ENCODE measurements around the gene PNMA8A.

Gene PNMA8A

DNA sequence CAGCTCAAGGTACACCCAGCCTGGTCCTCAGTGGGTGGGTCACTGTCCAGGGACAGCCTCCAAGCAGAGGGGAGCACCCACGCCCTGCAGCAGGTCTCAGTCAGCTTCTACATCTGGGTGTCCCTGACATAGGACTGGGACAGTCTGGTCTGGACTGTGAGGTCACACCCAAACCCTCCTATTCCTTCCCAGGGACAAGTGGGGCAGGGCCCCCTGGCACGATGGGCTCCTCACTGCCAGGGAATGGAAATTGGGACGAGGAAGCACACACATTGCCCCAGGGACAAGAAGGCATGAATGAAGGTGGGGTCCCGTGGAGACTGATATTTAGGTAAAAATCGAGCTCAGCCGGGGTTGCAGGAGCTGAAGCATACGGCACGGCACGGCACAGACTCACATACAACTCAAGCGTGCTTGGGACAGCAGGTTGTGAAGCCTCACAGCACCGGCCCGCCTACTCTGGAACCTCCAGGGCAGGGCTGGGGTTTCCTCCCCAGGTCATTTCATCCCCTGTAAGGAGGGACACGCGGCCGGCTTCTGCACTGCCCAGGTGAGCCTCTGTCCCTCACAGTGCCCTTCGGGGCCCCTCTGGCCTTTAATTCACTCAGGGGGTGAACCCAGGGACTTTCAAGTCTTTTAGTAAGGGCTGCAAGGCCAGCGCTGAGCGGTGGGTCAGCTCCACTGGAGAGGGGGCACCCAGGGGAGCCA, 20.8 kb upstream of the PNMA8A start:
- no peak for DNase-seq

DNA sequence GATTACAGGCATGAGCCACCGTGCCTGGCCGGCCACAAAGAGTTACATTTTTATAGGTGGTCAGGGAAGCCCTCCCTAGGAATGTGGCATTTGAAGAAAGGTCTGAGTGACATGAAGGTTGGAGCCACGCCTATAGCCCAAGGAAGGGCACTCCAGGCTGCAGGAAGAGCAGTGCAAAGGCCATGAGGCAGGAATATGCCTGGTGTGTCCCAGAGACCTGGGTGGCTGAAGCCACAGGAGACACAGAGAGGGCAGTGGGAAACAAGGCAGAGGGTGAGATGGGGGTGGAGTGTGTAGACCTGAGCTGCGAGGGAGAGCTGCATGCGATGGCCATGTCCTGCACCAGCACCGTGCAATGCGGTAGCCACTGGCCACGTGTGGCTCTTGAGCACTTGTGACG, 19.4 kb upstream of the PNMA8A start:
- DNase-seq = no peak

DNA sequence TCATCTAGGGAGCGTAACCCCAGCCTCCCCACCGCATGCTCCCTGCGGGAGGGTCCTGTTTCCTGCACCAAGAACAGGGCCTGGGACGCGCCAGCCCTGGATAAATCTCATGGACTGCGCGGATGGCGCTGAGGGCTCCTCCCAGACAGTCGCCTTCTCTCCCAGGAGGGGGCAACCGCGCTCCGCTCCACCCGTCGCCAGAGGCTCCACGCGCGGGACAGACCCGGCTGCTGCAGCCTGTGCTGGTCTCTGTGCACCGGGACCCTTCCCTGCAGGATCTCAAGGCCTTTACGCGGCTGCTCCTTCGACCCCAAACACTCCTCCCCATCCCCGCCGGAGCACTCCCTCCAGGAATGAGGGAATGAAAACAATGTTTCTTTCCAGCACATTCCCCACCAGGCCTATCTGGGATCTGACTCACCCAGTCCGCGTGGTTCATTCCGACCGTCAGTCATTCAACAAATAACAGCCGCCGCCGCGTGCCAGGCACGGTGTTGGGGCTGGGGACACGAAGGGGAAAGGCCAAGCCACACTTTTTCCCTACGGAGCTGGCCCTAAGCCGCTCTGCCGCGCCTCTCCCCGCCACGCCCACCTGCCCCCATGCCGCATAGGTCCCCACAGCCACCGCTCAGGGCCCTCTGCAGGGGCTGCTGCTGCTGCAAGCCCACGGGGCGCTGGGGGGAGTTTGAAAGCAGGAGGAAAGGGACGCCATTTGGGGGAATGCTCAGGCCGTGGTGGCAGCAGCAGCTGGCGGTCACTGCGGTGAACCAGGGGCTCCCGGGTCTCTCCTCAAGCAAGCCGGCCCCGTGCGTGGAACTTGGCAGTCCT, 18.3 kb upstream of the PNMA8A start:
- DNase-seq = no peak

DNA sequence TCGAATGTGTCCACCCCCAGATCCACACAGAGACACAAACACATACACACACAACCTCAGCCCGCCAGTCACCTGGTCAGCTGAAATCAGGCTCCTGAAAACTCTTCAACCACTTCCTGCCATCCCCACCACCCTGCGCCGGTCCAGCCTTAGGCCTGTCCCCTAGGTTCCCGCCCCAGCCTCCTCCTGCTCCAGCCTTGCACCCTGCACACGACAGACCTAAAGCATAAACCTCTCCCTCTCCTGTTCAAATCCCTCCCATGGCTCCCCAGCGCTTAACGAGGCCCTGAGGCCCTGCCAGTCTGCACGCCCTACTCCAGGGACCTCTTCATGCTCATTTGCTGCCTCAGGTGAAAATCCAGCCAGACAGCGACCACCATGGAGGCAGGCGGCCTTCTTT, 17.2 kb upstream of the PNMA8A start:
- no peak for DNase-seq

DNA sequence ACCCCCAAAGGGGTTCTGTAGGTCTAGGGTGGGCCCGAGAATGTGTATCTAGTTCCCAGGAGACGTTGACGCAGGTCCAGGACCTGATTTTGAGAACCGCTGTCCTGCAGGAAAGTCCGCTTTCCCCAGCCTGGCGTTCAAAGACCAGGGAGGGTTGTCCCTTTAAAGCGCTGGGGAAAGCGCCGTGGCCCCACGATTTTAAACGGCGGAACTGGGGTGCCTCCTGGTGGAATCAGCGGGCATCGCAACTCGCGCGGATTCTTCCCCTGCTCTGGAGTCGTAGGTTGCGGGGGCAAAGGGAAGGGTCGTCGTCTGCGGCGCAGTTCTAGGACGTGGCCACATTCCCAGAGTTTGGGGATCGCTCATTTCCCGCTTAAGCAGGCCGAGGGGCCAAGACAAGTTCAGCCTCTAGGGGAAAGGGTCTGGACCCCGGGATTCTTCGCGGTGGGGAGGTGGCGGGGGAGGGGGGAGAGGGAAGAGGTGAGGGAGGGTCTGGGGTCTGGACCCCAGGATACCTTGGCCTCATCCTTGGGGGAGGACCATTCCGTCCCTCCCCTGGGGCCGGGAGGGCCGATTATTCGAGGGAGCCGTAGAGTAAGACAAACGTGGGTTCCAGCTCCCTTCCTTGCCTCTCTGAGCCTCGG, 16.6 kb upstream of the PNMA8A start:
- peak; percentile 63 to 72 for DNase-seq

DNA sequence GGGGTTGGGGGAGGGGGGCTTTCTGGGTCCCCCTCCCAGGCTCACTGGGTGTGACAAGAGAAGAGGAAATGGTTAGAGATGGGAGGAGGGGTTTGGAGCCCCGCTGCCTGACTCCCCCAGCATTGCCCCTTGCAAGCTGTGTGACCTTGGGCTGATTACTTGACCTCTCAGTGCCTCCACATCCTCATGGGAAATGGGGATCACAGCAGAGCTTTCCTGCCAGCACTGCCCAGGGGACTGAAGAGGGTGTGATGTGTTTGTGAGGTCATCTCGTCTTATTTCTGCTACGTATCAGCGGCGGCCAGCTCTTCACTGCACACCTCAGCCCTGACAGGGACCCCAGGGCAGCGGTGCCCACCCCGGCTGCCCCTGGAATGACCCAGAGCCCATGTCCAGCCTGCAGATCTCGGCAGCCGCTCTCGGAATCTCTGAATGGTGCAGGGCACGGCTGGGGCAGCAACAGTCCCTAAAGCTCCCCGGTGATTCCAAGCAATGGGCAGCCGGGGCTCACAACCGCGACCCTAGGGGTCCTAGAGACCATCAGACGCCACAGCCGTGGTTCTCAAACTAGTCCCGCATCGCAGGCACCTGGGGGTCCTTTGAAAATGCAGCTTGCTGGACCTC, 15.9 kb upstream of the PNMA8A start:
- no peak for DNase-seq

DNA sequence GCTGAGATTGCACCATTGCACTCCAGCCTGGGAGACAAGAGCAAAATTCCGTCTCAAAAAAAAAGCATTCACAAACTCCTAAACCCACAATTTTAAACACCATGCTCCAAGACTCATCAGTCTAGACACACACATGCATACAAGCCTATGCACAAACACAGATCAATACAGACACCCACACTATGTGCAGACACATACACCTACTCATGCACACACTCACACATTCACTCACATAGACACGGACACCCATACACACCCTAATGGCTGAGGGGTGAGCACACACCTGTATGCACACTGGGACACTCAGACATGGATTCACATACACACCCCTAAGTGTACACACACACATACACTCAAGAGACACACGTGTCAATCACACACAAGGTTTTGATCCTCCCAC, 15.0 kb upstream of the PNMA8A start:
- DNase-seq = no peak

DNA sequence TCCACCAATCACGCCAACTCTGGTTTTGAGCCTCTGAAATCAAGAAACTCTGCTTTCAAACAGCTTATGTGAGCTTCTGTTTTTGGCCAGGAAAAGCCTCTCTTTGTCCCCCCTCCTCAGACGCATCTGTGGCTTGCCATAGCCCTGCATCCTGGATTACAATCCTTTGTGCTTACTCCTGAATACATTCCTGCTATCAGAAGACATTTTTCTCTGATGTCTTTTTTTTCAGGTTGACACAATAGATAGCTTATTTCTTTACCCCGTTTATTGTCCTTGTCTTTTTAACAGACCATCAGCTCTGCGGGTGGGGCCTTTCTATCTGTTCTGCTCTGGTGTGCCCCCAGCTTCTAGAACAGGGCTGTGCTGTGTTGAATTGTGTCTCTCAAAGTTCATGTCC, 13.3 kb upstream of the PNMA8A start:
- no peak for DNase-seq

DNA sequence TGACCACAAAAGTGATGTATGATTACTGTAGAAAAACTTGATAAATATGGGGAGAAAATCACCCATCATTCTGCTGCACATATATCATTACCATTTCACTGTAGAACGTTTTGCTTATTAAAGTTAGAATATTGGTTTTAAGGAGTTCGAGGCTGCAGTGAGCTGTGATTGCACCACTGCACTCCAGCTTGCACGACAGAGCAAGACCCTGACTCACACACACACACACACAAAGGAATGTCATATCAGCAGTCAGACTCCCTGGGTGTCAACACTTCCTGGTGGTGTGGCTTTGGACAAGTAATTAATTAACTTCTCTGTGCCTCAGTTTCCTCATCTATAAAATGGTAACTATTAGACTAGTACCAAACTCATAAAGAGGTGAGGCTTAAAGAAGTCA, 11.3 kb upstream of the PNMA8A start:
- DNase-seq = no peak

DNA sequence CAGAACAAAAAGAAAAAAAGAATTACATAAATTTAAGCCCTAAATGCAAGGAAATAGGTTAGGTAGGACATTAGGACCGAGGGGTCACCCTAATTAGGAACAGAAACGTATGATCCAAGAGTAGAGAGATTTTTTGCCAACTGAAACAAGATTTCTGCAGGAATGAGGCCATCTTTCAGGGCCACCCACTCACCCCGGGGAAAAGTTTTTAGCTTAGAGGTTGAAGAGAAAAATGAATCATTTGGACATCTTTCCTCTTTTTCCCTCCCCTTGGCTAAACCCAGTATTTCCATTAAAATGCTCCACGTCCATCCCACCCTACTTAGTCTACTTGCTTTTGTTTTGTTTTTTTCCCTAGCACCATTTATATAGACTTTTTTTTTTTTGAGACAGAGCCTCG, 10.6 kb upstream of the PNMA8A start:
- no peak for DNase-seq

DNA sequence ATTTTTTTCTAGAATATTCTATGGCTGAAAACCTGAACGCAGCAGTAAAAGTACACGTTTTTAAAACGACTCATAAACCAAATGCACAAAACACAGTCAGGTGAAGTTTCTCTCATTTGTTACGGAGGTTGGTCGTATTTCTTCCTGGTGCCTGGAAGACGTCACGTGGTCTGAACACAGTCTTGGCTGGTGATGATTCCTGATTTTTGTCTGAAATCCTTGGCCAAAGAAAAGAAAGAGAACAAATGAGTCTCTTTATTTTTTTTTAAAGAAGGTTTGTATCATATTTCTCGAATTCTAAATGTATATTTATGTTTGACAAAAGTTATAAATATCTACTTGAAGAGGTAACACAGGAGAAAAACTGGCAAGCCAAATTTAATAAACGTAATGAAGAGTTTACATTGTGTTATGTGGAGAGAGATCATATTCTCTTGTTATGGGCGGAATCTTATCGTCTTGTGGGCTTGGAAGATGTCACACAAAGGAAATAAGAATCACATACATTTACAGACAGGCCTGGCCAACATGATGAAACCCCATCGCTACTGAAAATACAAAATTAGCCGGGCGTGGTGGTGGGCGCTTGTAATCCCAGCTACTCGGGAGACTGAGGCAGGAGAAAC, 10.0 kb upstream of the PNMA8A start:
- no peak for DNase-seq

DNA sequence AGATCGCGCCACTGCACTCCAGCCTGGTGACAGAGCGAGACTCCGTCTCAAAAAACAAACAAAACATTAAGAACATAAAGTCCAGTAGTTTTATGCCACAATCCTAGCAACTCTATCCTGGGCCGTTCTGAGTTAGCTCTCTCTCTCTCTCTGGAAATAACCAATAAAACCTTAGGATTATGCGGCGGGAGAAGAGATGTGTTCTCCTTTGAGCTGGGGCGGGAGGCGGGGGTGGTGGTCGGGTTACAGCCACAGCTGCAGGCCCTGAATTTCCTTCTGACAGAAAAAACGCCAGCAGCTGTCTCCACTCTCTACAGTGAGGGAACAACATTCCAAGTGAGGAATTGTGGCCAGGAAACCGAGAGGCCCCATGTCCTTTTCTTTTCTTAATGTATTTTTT, 9.1 kb upstream of the PNMA8A start:
- no peak for DNase-seq

DNA sequence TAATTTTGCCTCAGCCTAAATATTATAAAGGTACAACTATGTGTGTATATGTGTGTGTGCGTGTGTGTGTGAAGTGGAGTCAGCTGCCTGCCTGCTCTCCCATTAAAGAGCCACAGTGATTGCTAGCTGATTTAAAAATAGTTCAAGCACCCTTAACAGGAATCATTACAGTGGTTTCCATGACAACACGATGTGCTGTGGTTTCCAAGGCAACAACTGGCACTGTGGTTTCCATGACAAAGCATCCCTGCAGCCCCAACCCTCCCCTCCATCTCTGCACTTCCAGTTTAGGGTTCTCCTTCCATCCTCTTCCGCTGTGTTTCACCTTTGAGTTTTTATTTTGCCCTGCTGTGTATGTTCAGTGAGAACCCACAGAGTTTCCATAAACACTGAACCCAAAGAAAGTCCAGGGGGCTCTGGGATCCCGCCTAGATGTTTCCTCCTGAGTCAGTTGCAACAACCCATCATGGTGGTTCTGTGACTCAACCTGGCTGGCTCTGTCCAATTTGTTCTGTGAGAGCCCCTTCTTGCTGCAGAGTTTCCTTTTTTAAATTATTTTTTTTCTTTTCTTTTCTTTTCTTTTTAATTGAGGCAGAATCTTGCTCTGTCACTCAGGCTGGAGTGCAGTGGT, 7.1 kb upstream of the PNMA8A start:
- DNase-seq = peak; percentile 21 to 29

DNA sequence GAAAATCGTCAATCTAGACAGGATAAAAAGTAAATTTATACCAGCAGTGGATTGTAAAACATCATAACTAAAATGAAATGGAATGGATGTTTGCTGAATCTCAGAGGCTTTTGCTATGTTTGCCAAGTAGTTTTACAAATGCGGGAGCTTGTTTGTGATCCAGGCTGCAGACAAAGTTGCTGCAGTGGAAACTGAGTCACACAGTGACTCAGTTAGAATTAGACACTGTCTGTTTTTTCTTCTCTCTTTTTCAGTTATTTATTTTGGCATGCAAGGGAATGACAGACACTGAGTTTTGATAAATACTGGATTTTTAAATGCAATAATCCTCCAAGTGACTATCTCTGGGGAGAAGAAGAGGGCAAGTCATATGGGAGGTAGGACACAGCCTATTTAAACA, 4.6 kb upstream of the PNMA8A start:
- DNase-seq = no peak

DNA sequence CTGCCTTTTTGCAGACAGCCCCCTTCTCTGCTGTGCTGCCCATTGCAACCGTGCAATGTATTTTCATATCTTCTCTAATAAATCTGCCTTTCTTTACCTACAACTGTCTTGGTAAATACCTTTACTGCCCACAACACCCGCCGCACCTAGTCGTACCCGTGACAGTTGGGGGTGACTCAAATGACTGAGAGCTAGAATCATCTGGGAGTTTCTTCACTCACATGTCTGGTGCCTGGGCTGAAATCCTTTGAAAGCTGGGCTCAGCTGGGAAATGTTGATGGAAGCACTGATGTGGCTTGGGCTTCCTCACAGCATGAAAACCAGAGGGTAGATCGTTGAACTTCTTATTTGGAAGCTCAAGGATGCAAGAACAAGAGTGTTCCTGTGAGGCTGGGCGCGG, 2.8 kb upstream of the PNMA8A start:
- no peak for DNase-seq

DNA sequence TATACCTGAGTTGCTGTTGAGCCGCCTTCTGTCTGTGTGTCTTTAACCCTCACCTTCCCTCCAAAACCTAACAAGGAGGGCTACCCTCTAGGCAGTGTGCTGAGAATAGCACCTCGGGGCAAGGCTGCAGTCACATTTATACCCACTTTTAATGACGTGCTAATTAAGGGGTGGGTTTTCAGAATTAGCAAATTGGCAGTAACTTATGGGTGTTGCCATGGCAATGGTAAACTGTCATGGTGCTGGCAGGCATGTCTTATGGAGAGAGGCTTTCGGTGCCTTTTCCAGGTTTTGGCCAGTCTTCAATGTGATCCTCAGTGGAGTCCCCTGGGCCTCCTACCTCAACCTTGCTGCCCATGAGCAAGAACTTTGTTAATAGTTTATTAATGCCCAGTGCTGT, 1.2 kb upstream of the PNMA8A start:
- DNase-seq = no peak

DNA sequence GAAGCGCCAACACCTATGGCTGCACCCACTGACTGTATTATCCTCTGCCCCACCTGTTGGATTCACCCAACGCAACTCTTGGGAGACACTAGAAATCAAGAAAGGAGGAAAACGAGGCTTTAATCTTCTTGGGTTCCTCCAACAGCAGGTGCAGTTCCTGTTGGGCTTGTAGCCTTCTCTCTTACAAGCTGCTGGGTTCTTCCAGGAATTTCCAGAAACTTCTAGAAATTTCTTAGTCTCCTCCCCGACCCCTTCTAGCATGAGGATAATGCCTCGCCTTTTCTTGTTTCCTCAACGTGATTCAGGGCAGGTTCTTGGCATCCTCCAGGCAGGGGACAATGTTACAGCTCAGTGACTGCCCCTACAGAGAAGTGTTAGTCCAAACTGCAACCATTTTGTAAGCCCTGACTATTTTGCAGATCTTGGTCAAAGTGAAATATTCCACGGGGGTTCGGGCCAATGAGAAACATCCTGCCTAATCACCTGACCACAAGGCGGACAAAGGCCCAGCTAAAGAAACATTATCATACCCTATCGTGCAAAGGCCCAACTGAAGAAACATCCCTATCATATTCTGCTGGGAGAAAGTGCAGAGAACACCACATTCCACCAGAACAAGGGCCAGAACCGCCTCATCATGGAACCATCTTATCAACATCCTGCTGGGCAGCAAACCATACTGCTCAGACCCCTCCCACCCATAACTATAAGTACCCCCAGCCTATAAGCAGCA, 614 bp upstream of the PNMA8A start:
- no peak for DNase-seq

DNA sequence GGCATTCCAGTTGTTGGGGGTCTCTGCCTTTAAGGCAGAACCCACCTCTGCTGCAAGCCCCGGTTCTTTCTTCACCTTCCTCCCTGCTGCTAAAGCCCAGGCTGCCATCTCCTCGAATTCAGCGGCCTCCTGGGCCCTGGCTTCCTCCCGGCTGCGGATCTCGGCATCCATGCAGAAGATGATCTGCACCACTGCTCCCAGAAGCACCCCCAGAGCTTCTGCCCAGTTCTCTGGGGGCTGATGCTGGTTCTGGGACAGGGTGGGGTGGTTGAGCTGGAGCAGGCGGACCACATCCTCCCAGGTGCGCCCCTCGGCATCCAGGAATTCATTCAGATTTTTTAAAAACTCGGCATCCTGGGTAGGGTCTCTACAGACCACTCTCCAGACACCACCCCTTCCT, 987 bp downstream of the PNMA8A start:
- no peak for DNase-seq

DNA sequence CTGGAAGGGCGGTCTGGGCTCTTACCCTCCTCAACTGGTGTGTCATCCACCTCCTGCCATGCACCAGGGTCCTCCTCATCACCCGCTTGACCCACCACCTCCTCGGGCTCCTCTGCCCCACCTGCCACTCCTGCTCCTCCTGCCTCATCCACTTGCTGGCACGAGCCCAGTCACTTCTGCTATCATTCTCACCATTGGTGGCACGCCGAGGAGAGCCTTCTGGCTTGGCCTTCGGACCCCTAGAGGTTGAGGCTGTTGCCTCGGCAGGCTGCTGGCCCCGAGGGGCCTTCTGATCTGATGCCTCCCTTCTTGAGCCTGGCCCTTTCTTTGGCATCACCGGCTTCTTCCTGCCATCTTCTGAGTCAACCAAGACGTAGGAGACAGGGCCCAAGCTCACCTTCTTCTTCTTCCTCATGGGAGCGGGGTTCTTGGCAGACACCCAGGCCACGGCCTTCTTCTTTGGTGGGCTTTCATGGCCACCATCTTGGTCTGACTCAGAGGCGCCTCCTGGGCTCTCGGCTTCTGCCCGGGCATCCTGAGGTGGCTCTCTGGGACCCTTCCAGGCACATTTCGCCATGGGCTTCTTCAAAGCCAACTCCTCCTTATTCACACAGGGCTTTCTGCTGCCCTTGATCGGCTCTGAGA, 1.7 kb downstream of the PNMA8A start:
- DNase-seq = no peak

DNA sequence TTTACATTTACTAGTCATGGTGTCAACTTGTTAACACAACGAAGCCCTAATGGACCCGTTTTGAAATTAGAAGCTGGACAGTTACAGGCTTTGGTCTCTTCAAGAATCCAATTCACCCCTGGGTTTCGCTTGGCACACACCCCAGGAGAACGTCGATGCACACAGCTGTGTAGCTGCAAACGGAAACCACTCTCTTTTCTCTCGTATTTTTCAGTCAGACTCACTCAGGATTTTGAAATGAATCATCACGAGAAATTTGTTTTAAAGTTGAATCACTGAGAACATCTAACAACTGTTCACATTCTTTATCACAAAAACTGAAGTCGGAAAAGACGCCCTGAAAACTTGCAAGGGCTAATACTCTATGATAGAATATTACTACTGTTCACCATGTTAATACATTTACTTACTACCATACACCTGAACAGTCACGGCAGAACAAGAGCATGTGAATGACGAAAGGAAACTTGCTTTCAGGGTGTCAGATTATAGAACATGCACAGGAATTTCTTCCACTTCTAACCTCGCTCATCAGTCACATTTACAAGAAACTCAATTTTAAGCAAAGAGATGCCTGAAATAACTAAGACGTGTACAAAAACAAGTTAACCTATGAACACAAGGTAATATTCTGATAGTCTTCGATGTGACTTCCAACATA, 4.7 kb downstream of the PNMA8A start:
- DNase-seq = no peak

DNA sequence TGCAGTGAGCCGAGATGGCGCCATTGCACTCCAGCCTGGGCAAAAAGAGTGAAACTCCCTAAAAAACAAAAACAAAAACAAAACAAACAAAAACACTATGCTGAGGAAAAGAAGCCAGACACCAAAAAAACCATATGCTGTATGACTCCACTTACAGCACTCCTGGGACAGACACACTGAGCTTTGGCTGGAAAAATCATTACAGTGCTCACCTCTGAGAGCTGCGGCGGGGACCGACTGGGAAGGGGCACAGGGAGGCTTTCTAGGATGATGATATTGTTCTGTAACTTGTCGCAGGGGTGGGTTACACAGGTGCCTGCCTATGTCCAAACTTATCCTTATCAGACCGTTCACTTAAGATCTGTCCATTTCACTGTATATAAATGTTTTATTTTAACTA, 7.8 kb downstream of the PNMA8A start:
- DNase-seq = no peak
